Upper lobe of left lung (tissue), 6 donors: ENCODE results near the gene APBB2. TPM values are rescaled to one million over a fixed set of nuclear protein-coding genes. Genes with fewer than 3 reads are reported as not detected.

ENCODE experiments used
- ATAC-seq, 2 donors: fragments of 200-7000 bp; cut with Tn5 transposase; one replicate each; pipeline ENCODE4 v1.9.1; 2022; ENCODE audit warnings: mild to moderate bottlenecking in 2 of 2, moderate library complexity in 2 of 2; ENCODE audit not compliant: low FRiP score in 2 of 2
- DNase-seq, 2 donors: peaks; one replicate each; pipeline ENCODE4 v3.0.0-alpha.2; 2019 to 2020
- H3K27ac ChIP-seq, 4 donors: fragments of 200-600 bp; sonication (generic); one replicate each; pipeline ENCODE4 v1.5.1; 2016 to 2019
- H3K27me3 ChIP-seq, 4 donors: fragments of 200-600 bp; sonication (generic); one replicate each; pipeline ENCODE4 v1.5.1; 2017 to 2019
- H3K36me3 ChIP-seq, 4 donors: fragments of 200-600 bp; sonication (generic); one replicate each; pipeline ENCODE4 v1.5.1; 2016 to 2019
- H3K4me1 ChIP-seq, 4 donors: fragments of 200-600 bp; sonication (generic); one replicate each; pipeline ENCODE4 v1.5.1; 2018 to 2019
- H3K4me3 ChIP-seq, 4 donors: fragments of 200-600 bp; sonication (generic); one replicate each; pipeline ENCODE4 v1.5.1; 2017 to 2019; ENCODE audit warnings: mild to moderate bottlenecking in 2 of 4, moderate library complexity in 1 of 4
- H3K9me3 ChIP-seq, 4 donors: fragments of 200-600 bp; sonication (generic); one replicate each; pipeline ENCODE4 v1.5.1; 2018 to 2019
- CTCF ChIP-seq, 6 experiments: fragments of 450-650 bp in 4 of 6; fragments of 200-600 bp in 2 of 6; sonication (generic) in 2 of 6; IDR thresholded peaks; one replicate each; pipeline ENCODE4 v1.5.1; 2016 to 2019; ENCODE audit warnings: antibody characterized with exemption in 6 of 6
- EP300 ChIP-seq, 4 donors: sonication (generic); formaldehyde crosslinking; IDR thresholded peaks; one replicate each; pipeline ENCODE4 v1.5.1; 2017; ENCODE audit warnings: antibody characterized with exemption in 4 of 4, control low read depth in 2 of 4
- POLR2A ChIP-seq, 4 donors: fragments of 450-650 bp; IDR thresholded peaks; one replicate each; pipeline ENCODE4 v1.5.1; 2016 to 2017; ENCODE audit warnings: antibody characterized with exemption in 4 of 4, mild to moderate bottlenecking in 2 of 4
- POLR2AphosphoS5 ChIP-seq, 2 donors: sonication (generic); formaldehyde crosslinking; IDR thresholded peaks; one replicate each; pipeline ENCODE4 v1.5.1; 2017; ENCODE audit warnings: antibody characterized with exemption in 2 of 2
- WGBS, 2 donors: methylation state at CpG; one replicate each; pipeline ENCODE4 v1.1.5; 2017 to 2018; 5-methylcytosine and 5-hydroxymethylcytosine counted together
- total RNA-seq, 6 donors: library from RNA; depleted of rRNA in 4 of 6; stranded (reverse); fragments of >200 nt in 4 of 6; gene quantifications; one replicate each; pipeline versions ENCODE4 v1.1.0 to v1.2.1, GENCODE V29; 2016 to 2021
- donor health status: DM: no; HTN: no; CAD: no; lungs with moderate emphysema.
- donor health status: DM: no; HTN: yes; CAD: no; lungs with severe emphysema.

Gene APBB2
- total RNA-seq, 6 donors from 2014 or later = 69.5 to 168 (median 102) TPM

- H3K27ac ChIP-seq = no peak overlapping the region
- H3K36me3 ChIP-seq = peaks cover 0 to 39% (median 0%) of the 10 kb centered on the region in 4 donors
- peaks cover 0 to 9% (median 0%) of the 10 kb centered on the region in 4 donors for H3K4me1 ChIP-seq
- 72 to 78% methylated on average over 14 to 16 of the region's 16 CpGs for WGBS, 2 donors
- H3K9me3 ChIP-seq = no peaks in the 10 kb centered on the region
- DNase-seq (peak in 1 of 2 donors; percentile 48), ATAC-seq (no peak)
- H3K27me3 ChIP-seq = no peaks in the 10 kb centered on the region
- H3K4me3 ChIP-seq = no peak overlapping the region
- TF ChIP-seq EP300 (IDR thresholded peaks at IDR 0.05) = no peak
Observed at GRCh38 chr4:40837094-40837870, 377.1 kb downstream of the APBB2 start.

GRCh38 chr4:40833212-40833611 is 381.1 kb downstream of the APBB2 start:
- no peak for DNase-seq
- no peak overlapping the region for H3K4me3 ChIP-seq
- WGBS, 2 donors = 97 to 98% methylated on average over 11 of the region's 11 CpGs
- H3K27me3 ChIP-seq = no peaks in the 10 kb centered on the region
- no peaks in the 10 kb centered on the region for H3K9me3 ChIP-seq
- TF ChIP-seq EP300 (IDR thresholded peaks at IDR 0.05) (no peak), POLR2AphosphoS5 (IDR thresholded peaks at IDR 0.05) (no peak), CTCF (IDR thresholded peaks at IDR 0.05) (no peak), POLR2A (IDR thresholded peaks at IDR 0.05) (no peak)
- H3K27ac ChIP-seq = no peak overlapping the region
- ATAC-seq = no peak
- H3K36me3 ChIP-seq = peaks cover 0 to 59% (median 7%) of the 10 kb centered on the region in 4 donors
- H3K4me1 ChIP-seq = no peaks in the 10 kb centered on the region

- Histone ChIP-seq H3K9me3 (no peaks in the 10 kb centered on the region), H3K36me3 (peaks cover 0 to 69% (median 10%) of the 10 kb centered on the region in 4 donors), H3K4me3 (no peak overlapping the region), H3K27ac (no peak overlapping the region), H3K27me3 (no peaks in the 10 kb centered on the region), H3K4me1 (no peaks in the 10 kb centered on the region)
- ATAC-seq (no peak), DNase-seq (no peak)
- 94 to 96% methylated on average over 11 of the region's 11 CpGs for WGBS, 2 donors
- no peak for TF ChIP-seq POLR2A (IDR thresholded peaks at IDR 0.05)
- TF ChIP-seq CTCF (IDR thresholded peaks at IDR 0.05) = no peak
- no peak for TF ChIP-seq POLR2AphosphoS5 (IDR thresholded peaks at IDR 0.05)
- no peak for TF ChIP-seq EP300 (IDR thresholded peaks at IDR 0.05)
Observed at GRCh38 chr4:40832175-40832574, 382.2 kb downstream of the APBB2 start.

- DNase-seq (no peak), ATAC-seq (no peak)
- H3K4me3 ChIP-seq = no peak overlapping the region
- no peaks in the 10 kb centered on the region for H3K9me3 ChIP-seq
- WGBS, 2 donors = 72 to 83% methylated on average over 18 of the region's 18 CpGs
- H3K4me1 ChIP-seq = no peaks in the 10 kb centered on the region
- H3K27ac ChIP-seq = no peak overlapping the region
- H3K36me3 ChIP-seq = peaks cover 0 to 72% (median 14%) of the 10 kb centered on the region in 4 donors
- no peaks in the 10 kb centered on the region for H3K27me3 ChIP-seq
- TF ChIP-seq POLR2AphosphoS5 (IDR thresholded peaks at IDR 0.05) (peak in 1 of 2 donors; percentile 9), POLR2A (IDR thresholded peaks at IDR 0.05) (no peak)
Observed at GRCh38 chr4:40831146-40831907, 383.0 kb downstream of the APBB2 start.

GRCh38 chr4:40829586-40829985 is 384.8 kb downstream of the APBB2 start:
- Histone ChIP-seq H3K4me1 (no peaks in the 10 kb centered on the region), H3K27ac (no peak overlapping the region), H3K36me3 (peaks cover 0 to 77% (median 25%) of the 10 kb centered on the region in 4 donors), H3K4me3 (no peak overlapping the region), H3K9me3 (no peaks in the 10 kb centered on the region), H3K27me3 (no peaks in the 10 kb centered on the region)
- peak in 1 of 2 donors; percentile 56 for DNase-seq
- no peak for ATAC-seq
- WGBS, 2 donors = 62 to 74% methylated on average over 4 of the region's 4 CpGs
- TF ChIP-seq POLR2AphosphoS5 (IDR thresholded peaks at IDR 0.05) = no peak
- no peak for TF ChIP-seq EP300 (IDR thresholded peaks at IDR 0.05)
- TF ChIP-seq CTCF (IDR thresholded peaks at IDR 0.05) = no peak
- no peak for TF ChIP-seq POLR2A (IDR thresholded peaks at IDR 0.05)
